DOHH2 (cell line): ENCODE results near the gene DOCK10.

Experiments used
- H3F3A ChIP-seq: fragments of 200-600 bp; sonication (generic), shearing (Covaris generic); 2 replicates; pipeline ENCODE4 v1.6.0; 2016; ENCODE audit warnings: antibody characterized with exemption, mild to moderate bottlenecking; ENCODE audit not compliant: control insufficient read depth, insufficient read depth
- H3K27ac ChIP-seq: fragments of 200-600 bp; sonication (generic); 2 replicates; pipeline ENCODE4 v1.5.1; 2014; ENCODE audit warnings: low read depth, mild to moderate bottlenecking, low read length, moderate library complexity
- H3K27me3 ChIP-seq: fragments of 200-600 bp; sonication (generic); 2 replicates; pipeline ENCODE4 v1.6.1; 2014; ENCODE audit warnings: mild to moderate bottlenecking, low read length, mixed read lengths; ENCODE audit not compliant: control insufficient read depth
- H3K36me3 ChIP-seq: fragments of 200-600 bp; sonication (generic); 2 replicates; pipeline ENCODE4 v1.6.1; 2014; ENCODE audit warnings: mild to moderate bottlenecking, low read length, moderate library complexity, mixed read lengths; ENCODE audit not compliant: control insufficient read depth
- H3K4me1 ChIP-seq: fragments of 200-600 bp; sonication (generic); 2 replicates; pipeline ENCODE4 v1.6.1; 2014; ENCODE audit warnings: mild to moderate bottlenecking, low read length, mixed read lengths; ENCODE audit not compliant: control insufficient read depth
- H3K4me2 ChIP-seq: fragments of 200-600 bp; sonication (generic); 2 replicates; pipeline ENCODE4 v1.6.0; 2014; ENCODE audit warnings: mild to moderate bottlenecking, low read length, moderate library complexity
- H3K4me3 ChIP-seq: fragments of 200-600 bp; sonication (generic); 2 replicates; pipeline ENCODE4 v1.5.1; 2014; ENCODE audit warnings: mild to moderate bottlenecking, low read length, mixed read lengths
- H3K79me2 ChIP-seq: fragments of 200-600 bp; sonication (generic); 2 replicates; pipeline ENCODE4 v1.6.1; 2014; ENCODE audit warnings: mild to moderate bottlenecking, low read length, mixed read lengths; ENCODE audit not compliant: control insufficient read depth
- H3K9me2 ChIP-seq: fragments of 200-600 bp; sonication (generic); replicated peaks from 2 replicates; pipeline ENCODE4 v1.6.1; 2014; ENCODE audit warnings: mild to moderate bottlenecking, low read length, mixed read lengths; ENCODE audit not compliant: control insufficient read depth
- H3K9me3 ChIP-seq: fragments of 200-600 bp; sonication (generic); 2 replicates; pipeline ENCODE4 v1.6.1; 2014; ENCODE audit warnings: antibody characterized with exemption, low read length, mixed read lengths; ENCODE audit not compliant: control insufficient read depth, insufficient read depth
- H4K20me1 ChIP-seq: fragments of 200-600 bp; sonication (generic); 2 replicates; pipeline ENCODE4 v1.6.0; 2014; ENCODE audit warnings: low read depth, mild to moderate bottlenecking, antibody characterized with exemption, low read length, moderate library complexity; ENCODE audit not compliant: control insufficient read depth, insufficient read depth
- EZH2phosphoT487 ChIP-seq: fragments of 200-600 bp; sonication (generic); IDR thresholded peaks from 2 replicates; pipeline ENCODE4 v1.6.1; 2017; ENCODE audit warnings: borderline replicate concordance, mild to moderate bottlenecking, antibody characterized with exemption, low read length, moderate library complexity, mixed read lengths
- TF ChIP-seq, protein P1 (sequence below): fragments of 200-600 bp; sonication (generic); IDR thresholded peaks from one replicate; pipeline ENCODE4 v1.5.1; 2014; ENCODE audit warnings: antibody characterized with exemption, mild to moderate bottlenecking, low read depth, low read length; ENCODE audit not compliant: poor library complexity, severe bottlenecking

The DOCK10 gene

DNA sequence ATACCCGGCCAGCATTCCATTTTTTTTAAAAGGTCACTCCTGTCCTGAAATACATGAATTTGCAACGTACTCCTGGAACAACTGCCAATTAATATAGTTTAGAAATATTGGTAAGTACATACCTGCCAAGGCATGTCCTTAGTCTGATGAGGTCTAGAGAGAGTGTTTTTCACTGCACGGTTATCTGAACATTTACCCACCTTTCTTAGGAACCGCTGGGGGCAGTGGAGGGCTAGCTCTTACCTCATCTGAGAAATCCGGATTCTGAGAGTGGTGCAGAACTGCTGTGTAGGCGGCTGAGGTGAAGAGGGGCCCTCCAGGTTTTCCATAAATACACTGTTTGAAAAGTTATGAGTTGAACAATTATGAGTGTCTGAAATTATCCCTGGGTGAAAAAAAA lies 193.0 kb downstream of the DOCK10 start:
- no peaks in the 10 kb centered on the region for H3K27me3 ChIP-seq
- no peak overlapping the region for H3K4me3 ChIP-seq
- no peaks in the 10 kb centered on the region for H3K36me3 ChIP-seq
- H3K4me1 ChIP-seq, result no peaks in the 10 kb centered on the region
- H3K9me2 ChIP-seq, result no peaks in the 10 kb centered on the region
- H3K9me3 ChIP-seq, result no peaks in the 10 kb centered on the region
- TF ChIP-seq, protein P1, sequence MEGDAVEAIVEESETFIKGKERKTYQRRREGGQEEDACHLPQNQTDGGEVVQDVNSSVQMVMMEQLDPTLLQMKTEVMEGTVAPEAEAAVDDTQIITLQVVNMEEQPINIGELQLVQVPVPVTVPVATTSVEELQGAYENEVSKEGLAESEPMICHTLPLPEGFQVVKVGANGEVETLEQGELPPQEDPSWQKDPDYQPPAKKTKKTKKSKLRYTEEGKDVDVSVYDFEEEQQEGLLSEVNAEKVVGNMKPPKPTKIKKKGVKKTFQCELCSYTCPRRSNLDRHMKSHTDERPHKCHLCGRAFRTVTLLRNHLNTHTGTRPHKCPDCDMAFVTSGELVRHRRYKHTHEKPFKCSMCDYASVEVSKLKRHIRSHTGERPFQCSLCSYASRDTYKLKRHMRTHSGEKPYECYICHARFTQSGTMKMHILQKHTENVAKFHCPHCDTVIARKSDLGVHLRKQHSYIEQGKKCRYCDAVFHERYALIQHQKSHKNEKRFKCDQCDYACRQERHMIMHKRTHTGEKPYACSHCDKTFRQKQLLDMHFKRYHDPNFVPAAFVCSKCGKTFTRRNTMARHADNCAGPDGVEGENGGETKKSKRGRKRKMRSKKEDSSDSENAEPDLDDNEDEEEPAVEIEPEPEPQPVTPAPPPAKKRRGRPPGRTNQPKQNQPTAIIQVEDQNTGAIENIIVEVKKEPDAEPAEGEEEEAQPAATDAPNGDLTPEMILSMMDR, result peak; percentile 23
- no peak for TF ChIP-seq EZH2phosphoT487
- no peak overlapping the region for H3K27ac ChIP-seq
- no peaks in the 10 kb centered on the region for H3F3A ChIP-seq
- no peaks in the 10 kb centered on the region for H4K20me1 ChIP-seq
- no peak overlapping the region for H3K4me2 ChIP-seq
- no peaks in the 10 kb centered on the region for H3K79me2 ChIP-seq

DNA sequence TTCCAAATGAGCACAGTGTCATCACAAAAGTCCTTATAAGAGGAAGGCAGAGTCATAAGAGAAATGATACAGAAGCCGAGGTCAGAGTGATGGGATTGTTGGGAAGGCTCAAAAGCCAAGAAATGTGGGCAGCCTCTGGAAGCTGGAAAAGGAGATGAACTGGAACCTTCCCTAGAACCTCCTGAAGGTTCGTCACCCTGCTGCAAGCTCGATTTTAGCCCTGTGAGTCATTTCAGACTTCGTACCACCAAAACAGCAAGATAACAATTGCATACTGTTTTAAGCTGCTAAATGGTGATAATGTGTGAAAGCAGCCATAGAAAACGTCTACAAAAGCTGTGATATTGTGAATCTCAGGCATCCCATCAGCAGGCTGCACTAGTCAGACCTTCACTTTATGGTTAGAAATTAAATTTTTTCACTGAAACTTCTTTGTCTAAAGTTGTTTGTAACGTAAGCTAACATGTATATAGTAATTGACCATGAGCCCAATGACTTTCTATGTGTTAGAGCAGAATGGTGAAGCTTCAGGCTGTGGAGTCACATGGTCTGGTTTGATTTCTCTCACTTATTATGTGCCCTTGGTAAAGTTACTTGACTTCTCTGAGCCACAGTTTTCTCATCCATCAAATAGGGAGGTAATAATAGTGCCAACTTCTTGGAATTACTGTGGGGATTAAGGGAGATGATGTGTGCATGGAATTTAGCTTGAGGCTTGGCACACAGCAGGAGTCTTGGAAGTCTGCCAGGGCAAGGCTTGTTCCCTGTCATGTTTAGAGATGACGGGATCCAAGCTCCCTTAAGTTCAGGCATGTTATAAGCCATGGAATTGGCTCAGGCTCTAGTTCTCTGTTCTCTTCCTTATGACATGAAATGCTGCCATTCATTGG lies 194.1 kb downstream of the DOCK10 start:
- H4K20me1 ChIP-seq, result no peaks in the 10 kb centered on the region
- H3K36me3 ChIP-seq, result no peaks in the 10 kb centered on the region
- TF ChIP-seq, protein P1, result no peak
- no peak for TF ChIP-seq EZH2phosphoT487
- H3K9me2 ChIP-seq, result no peaks in the 10 kb centered on the region
- no peaks in the 10 kb centered on the region for H3K79me2 ChIP-seq
- H3K9me3 ChIP-seq, result no peaks in the 10 kb centered on the region
- no peak overlapping the region for H3K4me3 ChIP-seq
- H3K27ac ChIP-seq, result no peak overlapping the region
- no peaks in the 10 kb centered on the region for H3K4me1 ChIP-seq
- no peak overlapping the region for H3K4me2 ChIP-seq
- no peaks in the 10 kb centered on the region for H3K27me3 ChIP-seq
- H3F3A ChIP-seq, result no peaks in the 10 kb centered on the region

DNA sequence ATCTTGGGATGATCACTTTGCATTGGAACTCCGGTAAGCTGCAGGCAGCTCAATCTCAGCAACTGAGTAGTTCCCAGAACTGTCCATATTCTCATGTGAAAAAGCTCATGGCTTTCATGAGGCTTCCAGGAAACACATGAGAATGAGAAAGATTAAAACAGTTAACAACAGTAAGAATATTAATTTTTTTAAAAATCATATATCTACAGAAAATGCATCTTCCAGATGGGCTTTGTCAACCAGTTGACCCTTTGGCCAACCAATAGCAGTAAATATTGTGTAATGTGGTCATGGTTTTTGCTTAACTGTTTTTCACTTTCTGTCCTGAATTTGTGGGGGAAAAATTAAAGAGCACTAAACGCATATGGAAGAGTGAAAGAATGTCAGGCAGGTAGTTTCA lies 194.9 kb downstream of the DOCK10 start:
- no peaks in the 10 kb centered on the region for H3F3A ChIP-seq
- no peaks in the 10 kb centered on the region for H3K36me3 ChIP-seq
- H3K27ac ChIP-seq, result no peak overlapping the region
- H3K4me1 ChIP-seq, result no peaks in the 10 kb centered on the region
- H3K9me2 ChIP-seq, result no peaks in the 10 kb centered on the region
- no peaks in the 10 kb centered on the region for H3K79me2 ChIP-seq
- H3K9me3 ChIP-seq, result no peaks in the 10 kb centered on the region
- TF ChIP-seq, protein P1, result no peak
- TF ChIP-seq EZH2phosphoT487, result no peak
- no peak overlapping the region for H3K4me3 ChIP-seq
- H3K27me3 ChIP-seq, result no peaks in the 10 kb centered on the region
- H4K20me1 ChIP-seq, result no peaks in the 10 kb centered on the region
- H3K4me2 ChIP-seq, result no peak overlapping the region
